Endothelial cell of umbilical vein (primary cell): ENCODE measurements around the gene LRRC7. TPM values are rescaled to one million over a fixed set of nuclear protein-coding genes. Genes with fewer than 3 reads are reported as not detected.

Experiments used
- BruUV-seq: library from RNA; stranded (reverse); fragments of 400-500 nt; replicated peaks from 2 replicates; lab custom pipeline; 2021; lab: Mats Ljungman, UMichigan
- CTCF ChIA-PET: fragments of 300-600, 350-600 bp; sonication (Branson Sonifier 250); formaldehyde crosslinking; loops from one replicate; lab custom pipeline; 2021; ENCODE audit warnings: antibody characterized with exemption, inconsistent platforms; lab: Charles Lee
- POLR2A ChIA-PET: fragments of 300-600, 350-600 bp; sonication (Branson Sonifier 250); formaldehyde crosslinking; loops from one replicate; lab custom pipeline; 2021; ENCODE audit warnings: antibody characterized with exemption, inconsistent platforms; lab: Charles Lee
- DNase-seq: peaks from one replicate; pipeline ENCODE4 v3.0.0-alpha.2; 2011; ENCODE audit warnings: low read depth, low spot score
- FAIRE-seq: peaks from 2 replicates; lab custom pipeline; 2011; peaks lifted over from hg19 to GRCh38; lab: Jason Lieb, UNC
- H2AFZ ChIP-seq: 2 replicates; pipeline ENCODE4 v1.6.0; 2012; ENCODE audit warnings: low read depth, low read length, control low read depth, inconsistent platforms
- H3K27ac ChIP-seq: 2 replicates; pipeline ENCODE4 v1.5.1; 2011; ENCODE audit warnings: low read depth, mild to moderate bottlenecking, control low read depth, low read length, moderate library complexity; ENCODE audit not compliant: insufficient read depth
- H3K27me3 ChIP-seq, 2 experiments: 2 replicates each; pipeline versions ENCODE4 v1.6.0 to v1.6.1; 2011; ENCODE audit warnings: low read length in 2 of 2, mixed read lengths in 1 of 2; ENCODE audit not compliant: control insufficient read depth in 2 of 2, insufficient read depth in 2 of 2
- H3K36me3 ChIP-seq, 2 experiments: 2 replicates in 1 of 2; 3 replicates in 1 of 2; pipeline ENCODE4 v1.5.1; 2011; ENCODE audit warnings: low read length in 2 of 2, mild to moderate bottlenecking in 1 of 2, moderate library complexity in 1 of 2; ENCODE audit not compliant: control insufficient read depth in 2 of 2, insufficient read depth in 2 of 2; ENCODE audit errors: extremely low read depth in 1 of 2
- H3K4me1 ChIP-seq: 3 replicates; pipeline ENCODE4 v1.5.1; 2011; ENCODE audit warnings: mild to moderate bottlenecking, low read length; ENCODE audit not compliant: control insufficient read depth, insufficient read depth; ENCODE audit errors: extremely low read depth
- H3K4me2 ChIP-seq: 2 replicates; pipeline ENCODE4 v1.6.1; 2011; ENCODE audit warnings: low read length, control low read depth, mixed read lengths; ENCODE audit not compliant: insufficient read depth
- H3K4me3 ChIP-seq, 3 experiments: fragments of 200-600 bp in 1 of 3; sonication (generic), shearing (Covaris generic) in 1 of 3; replicated peaks in 1 of 3; 2 replicates each; pipeline ENCODE4 v1.5.1; 2011 to 2016; ENCODE audit warnings: control low read depth in 3 of 3, low read length in 3 of 3, mild to moderate bottlenecking in 2 of 3, inconsistent platforms in 1 of 3, low read depth in 1 of 3, moderate library complexity in 1 of 3; ENCODE audit not compliant: insufficient read depth in 1 of 3
- H3K79me2 ChIP-seq: 2 replicates; pipeline ENCODE4 v1.6.0; 2012; ENCODE audit warnings: low read length, inconsistent platforms; ENCODE audit not compliant: control insufficient read depth, insufficient read depth
- H3K9ac ChIP-seq: replicated peaks from 2 replicates; pipeline ENCODE3; 2011; ENCODE audit warnings: low read length, control low read depth; ENCODE audit not compliant: insufficient read depth; ENCODE audit errors: extremely low read depth
- H3K9me1 ChIP-seq: replicated peaks from 3 replicates; pipeline ENCODE4 v1.6.0; 2011; ENCODE audit warnings: mild to moderate bottlenecking, low read length; ENCODE audit not compliant: control insufficient read depth, insufficient read depth; ENCODE audit errors: extremely low read depth
- H3K9me3 ChIP-seq: replicated peaks from 2 replicates; pipeline ENCODE4 v1.5.1; 2012; ENCODE audit warnings: low read length, inconsistent platforms; ENCODE audit not compliant: control insufficient read depth, insufficient read depth
- H4K20me1 ChIP-seq: replicated peaks from 2 replicates; pipeline ENCODE3; 2011; ENCODE audit warnings: mild to moderate bottlenecking, low read length; ENCODE audit not compliant: control insufficient read depth, insufficient read depth; ENCODE audit errors: extremely low read depth
- EZH2 ChIP-seq: IDR thresholded peaks from 2 replicates; pipeline ENCODE4 v1.6.1; 2012; ENCODE audit warnings: borderline replicate concordance, low read depth, mild to moderate bottlenecking, moderate library complexity, low read length, inconsistent platforms; ENCODE audit not compliant: severe bottlenecking
- FOS ChIP-seq: IDR thresholded peaks from 2 replicates; pipeline ENCODE4 v1.6.1; 2011; ENCODE audit warnings: mild to moderate bottlenecking, low read length, moderate library complexity, borderline replicate concordance; ENCODE audit not compliant: insufficient read depth
- GATA2 ChIP-seq: IDR thresholded peaks from 2 replicates; pipeline ENCODE4 v1.7.0; 2011; ENCODE audit warnings: low read depth, mild to moderate bottlenecking, moderate library complexity, mixed read lengths, low read length; ENCODE audit not compliant: insufficient read length, insufficient read depth
- JUN ChIP-seq: IDR thresholded peaks from 2 replicates; pipeline ENCODE4 v1.6.1; 2011; ENCODE audit warnings: borderline replicate concordance, low read depth; ENCODE audit not compliant: insufficient read length, insufficient read depth
- MYC ChIP-seq: IDR thresholded peaks from one replicate; pipeline ENCODE4 v1.6.1; 2011; ENCODE audit warnings: mild to moderate bottlenecking, low read depth, low read length
- POLR2A ChIP-seq: IDR thresholded peaks from 2 replicates; pipeline ENCODE4 v1.6.1; 2012; ENCODE audit warnings: low read depth, mild to moderate bottlenecking, control low read depth, low read length
- POLR2AphosphoS5 ChIP-seq: IDR thresholded peaks from 2 replicates; pipeline ENCODE4 v1.6.1; 2012; ENCODE audit warnings: low read depth, mild to moderate bottlenecking, control low read depth, low read length, moderate library complexity; ENCODE audit not compliant: insufficient read depth
- dilution Hi-C: fragments of 300-500 bp; cut with MboI; formaldehyde crosslinking; loops from one replicate; pipeline ENCODE4 v1.15.0; 2019; ENCODE audit warnings: low sequenced_read_pairs; ENCODE audit not compliant: extremely low pct_ligation_motif_present
- intact Hi-C: fragments of 100-400 bp; cut with micrococcal nuclease; formaldehyde crosslinking; loops from one replicate; pipeline ENCODE4 v1.10.0; 2022
- polyA plus RNA-seq, 4 experiments: library from polyadenylated mRNA; depleted of rRNA in 3 of 4; stranded (reverse) in 3 of 4; unstranded in 1 of 4; fragments of >200 nt; gene quantifications; 2 replicates each; pipeline versions ENCODE4 v1.2.1 to v1.2.3, GENCODE V29; 2011 to 2012; ENCODE audit warnings: missing spikeins in 1 of 4
- total RNA-seq: library from RNA; stranded (reverse); gene quantifications from 2 replicates; pipeline ENCODE4 v1.2.3, GENCODE V29; 2021
- TF ChIP-seq, protein P1 (sequence below): IDR thresholded peaks from 2 replicates; pipeline ENCODE4 v1.6.1; 2011; ENCODE audit not compliant: insufficient read depth, insufficient read length
- TF ChIP-seq, protein P2 (sequence below), 2 donors: IDR thresholded peaks; 1 replicate in 1 of 2; 2 replicates in 1 of 2; pipeline ENCODE4 v1.5.1; 2011; ENCODE audit warnings: low read length in 2 of 2, mild to moderate bottlenecking in 2 of 2, moderate library complexity in 2 of 2, control low read depth in 1 of 2, inconsistent platforms in 1 of 2, low read depth in 1 of 2; ENCODE audit not compliant: insufficient read depth in 1 of 2; ENCODE audit errors: extremely low read depth in 1 of 2

The LRRC7 gene
- total and polyA plus RNA-seq, 2 donors (not counting 3 experiments of a cell fraction or from before 2014, with no cell fraction given), result 0.11 to 0.58 TPM

DNA sequence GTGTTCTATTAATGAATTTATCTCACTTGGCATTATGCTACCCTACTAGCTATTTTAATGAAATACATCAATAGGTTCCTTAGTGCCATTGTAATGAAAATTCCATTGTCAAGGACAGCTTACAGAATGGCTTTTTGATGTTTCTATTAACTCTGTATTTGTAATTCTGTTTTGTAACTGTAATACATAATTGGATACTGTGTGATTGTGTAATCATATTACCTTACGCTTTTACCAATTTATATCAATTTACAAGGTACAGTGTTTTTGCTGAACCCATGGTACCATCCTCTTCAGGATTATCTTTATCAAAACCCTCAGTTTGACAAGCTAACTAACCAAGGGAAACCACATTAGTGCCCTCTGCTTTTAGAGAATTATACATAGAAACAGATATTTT lies 277.9 kb downstream of the LRRC7 start:
- POLR2A ChIA-PET, result no interaction called here
- Histone ChIP-seq H3K27ac (no peak overlapping the region), H3K9me3 (no peaks in the 10 kb centered on the region), H2AFZ (no peak overlapping the region), H3K4me1 (no peaks in the 10 kb centered on the region), H3K4me3 (no peak overlapping the region), H3K4me2 (no peak overlapping the region), H3K9me1 (no peaks in the 10 kb centered on the region), H3K9ac (no peak overlapping the region), H3K27me3 (no peaks in the 10 kb centered on the region), H3K36me3 (no peaks in the 10 kb centered on the region), H3K79me2 (no peaks in the 10 kb centered on the region), H4K20me1 (no peaks in the 10 kb centered on the region)
- dilution Hi-C loops, result no loop called here
- TF ChIP-seq POLR2A, result no peak
- TF ChIP-seq POLR2AphosphoS5, result no peak
- TF ChIP-seq JUN, result no peak
- TF ChIP-seq, protein P1, sequence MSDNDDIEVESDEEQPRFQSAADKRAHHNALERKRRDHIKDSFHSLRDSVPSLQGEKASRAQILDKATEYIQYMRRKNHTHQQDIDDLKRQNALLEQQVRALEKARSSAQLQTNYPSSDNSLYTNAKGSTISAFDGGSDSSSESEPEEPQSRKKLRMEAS, result no peak
- no peak for TF ChIP-seq GATA2
- no peak for TF ChIP-seq MYC
- no peak for TF ChIP-seq EZH2
- TF ChIP-seq, protein P2, sequence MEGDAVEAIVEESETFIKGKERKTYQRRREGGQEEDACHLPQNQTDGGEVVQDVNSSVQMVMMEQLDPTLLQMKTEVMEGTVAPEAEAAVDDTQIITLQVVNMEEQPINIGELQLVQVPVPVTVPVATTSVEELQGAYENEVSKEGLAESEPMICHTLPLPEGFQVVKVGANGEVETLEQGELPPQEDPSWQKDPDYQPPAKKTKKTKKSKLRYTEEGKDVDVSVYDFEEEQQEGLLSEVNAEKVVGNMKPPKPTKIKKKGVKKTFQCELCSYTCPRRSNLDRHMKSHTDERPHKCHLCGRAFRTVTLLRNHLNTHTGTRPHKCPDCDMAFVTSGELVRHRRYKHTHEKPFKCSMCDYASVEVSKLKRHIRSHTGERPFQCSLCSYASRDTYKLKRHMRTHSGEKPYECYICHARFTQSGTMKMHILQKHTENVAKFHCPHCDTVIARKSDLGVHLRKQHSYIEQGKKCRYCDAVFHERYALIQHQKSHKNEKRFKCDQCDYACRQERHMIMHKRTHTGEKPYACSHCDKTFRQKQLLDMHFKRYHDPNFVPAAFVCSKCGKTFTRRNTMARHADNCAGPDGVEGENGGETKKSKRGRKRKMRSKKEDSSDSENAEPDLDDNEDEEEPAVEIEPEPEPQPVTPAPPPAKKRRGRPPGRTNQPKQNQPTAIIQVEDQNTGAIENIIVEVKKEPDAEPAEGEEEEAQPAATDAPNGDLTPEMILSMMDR (IDR thresholded peaks at IDR 0.05; ENCODE audit: extremely low read depth in 1 of 2, insufficient read depth in 1 of 2, low read depth in 1 of 2, low read length in 2 of 2), result no peak
- TF ChIP-seq FOS, result no peak
- no TSS peak for BruUV-seq
- DNase-seq, result no peak
- no peak for FAIRE-seq
- intact Hi-C loops, result no loop called here
- CTCF ChIA-PET, result no interaction called here
